22Rv1 (cell line): ENCODE results near the gene MRPL49.
"Not testable (repeated sequence)": the region's sequence is repeated elsewhere in the genome, so short reads cannot be mapped to it uniquely, and the experiment has no call there.

Experiments used
- H3K27ac ChIP-seq: fragments of 450-650 bp; 2 replicates; pipeline ENCODE4 v1.5.1; 2017
- ZFX ChIP-seq: fragments of 450-650 bp; IDR thresholded peaks from 2 replicates; pipeline ENCODE4 v1.6.1; 2017; ENCODE audit warnings: antibody characterized with exemption, borderline replicate concordance
- TF ChIP-seq, protein P1 (sequence below): fragments of 450-650 bp; IDR thresholded peaks from 2 replicates; pipeline ENCODE4 v1.5.1; 2017; ENCODE audit warnings: mild to moderate bottlenecking

Gene MRPL49

DNA sequence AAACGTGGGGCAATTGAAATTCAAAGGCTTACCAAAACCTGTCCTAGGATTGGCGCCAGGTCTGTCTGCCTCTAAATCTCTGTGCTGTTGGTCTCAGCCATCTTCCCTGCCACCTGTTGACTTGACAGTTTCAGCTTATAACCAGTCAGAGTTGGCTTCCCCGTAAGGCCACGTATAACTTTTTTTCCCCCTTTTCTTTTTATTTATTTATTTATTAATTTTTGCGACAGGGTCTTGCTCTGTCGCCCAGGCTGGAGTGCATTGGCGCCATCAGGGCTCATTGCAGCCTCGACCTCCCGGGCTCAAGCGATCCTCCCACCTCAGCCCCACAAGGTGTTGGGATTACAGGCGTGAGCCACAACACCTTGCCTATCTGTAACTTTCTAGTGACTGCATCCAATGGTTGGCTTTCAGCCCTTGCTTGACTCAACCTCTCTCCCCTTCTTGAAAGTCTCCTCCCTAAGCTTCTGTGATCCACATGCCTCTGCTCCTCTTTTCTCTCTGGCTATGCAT, 13.6 kb downstream of the MRPL49 start:
- peak overlapping the region; percentile 98 for H3K27ac ChIP-seq

DNA sequence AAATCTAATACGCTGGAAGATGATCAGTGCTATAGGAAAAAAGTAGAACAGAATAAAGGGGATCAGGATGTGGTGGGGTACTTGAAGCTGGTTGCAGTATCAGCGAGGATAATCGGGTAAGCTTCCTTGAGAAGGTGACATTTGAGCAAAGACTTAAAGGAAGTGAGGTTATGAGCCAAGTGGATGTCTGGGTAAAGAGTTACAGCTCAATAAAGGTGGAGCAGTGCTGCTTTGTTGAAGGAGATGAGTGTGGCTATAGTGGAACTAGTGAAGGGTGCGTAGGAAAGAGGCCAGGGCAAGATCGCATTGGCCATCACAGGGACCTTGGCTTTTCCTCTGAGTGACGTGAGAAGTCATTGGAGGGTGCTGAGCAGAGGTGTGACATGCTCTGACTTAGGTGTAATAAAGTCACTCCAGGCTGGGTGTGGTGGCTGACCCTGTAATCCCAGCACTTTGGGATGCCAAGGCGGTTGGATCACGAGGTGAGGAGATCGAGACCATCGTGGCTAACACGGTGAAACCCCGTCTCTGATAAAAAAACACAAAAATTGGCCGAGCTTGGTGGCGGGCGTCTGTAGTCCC, 14.5 kb downstream of the MRPL49 start:
- no peak overlapping the region for H3K27ac ChIP-seq
- TF ChIP-seq, protein P1, sequence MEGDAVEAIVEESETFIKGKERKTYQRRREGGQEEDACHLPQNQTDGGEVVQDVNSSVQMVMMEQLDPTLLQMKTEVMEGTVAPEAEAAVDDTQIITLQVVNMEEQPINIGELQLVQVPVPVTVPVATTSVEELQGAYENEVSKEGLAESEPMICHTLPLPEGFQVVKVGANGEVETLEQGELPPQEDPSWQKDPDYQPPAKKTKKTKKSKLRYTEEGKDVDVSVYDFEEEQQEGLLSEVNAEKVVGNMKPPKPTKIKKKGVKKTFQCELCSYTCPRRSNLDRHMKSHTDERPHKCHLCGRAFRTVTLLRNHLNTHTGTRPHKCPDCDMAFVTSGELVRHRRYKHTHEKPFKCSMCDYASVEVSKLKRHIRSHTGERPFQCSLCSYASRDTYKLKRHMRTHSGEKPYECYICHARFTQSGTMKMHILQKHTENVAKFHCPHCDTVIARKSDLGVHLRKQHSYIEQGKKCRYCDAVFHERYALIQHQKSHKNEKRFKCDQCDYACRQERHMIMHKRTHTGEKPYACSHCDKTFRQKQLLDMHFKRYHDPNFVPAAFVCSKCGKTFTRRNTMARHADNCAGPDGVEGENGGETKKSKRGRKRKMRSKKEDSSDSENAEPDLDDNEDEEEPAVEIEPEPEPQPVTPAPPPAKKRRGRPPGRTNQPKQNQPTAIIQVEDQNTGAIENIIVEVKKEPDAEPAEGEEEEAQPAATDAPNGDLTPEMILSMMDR, result no peak
- TF ChIP-seq ZFX, result no peak

More for the DNA sequence above, 13.6 kb downstream of the MRPL49 start:
- TF ChIP-seq ZFX, result no peak
- TF ChIP-seq, protein P1, result no peak

GRCh38 chr11:65141896-65142494, 19.9 kb downstream of the MRPL49 start:
- no peak overlapping the region for H3K27ac ChIP-seq
- TF ChIP-seq ZFX, result no peak
- TF ChIP-seq, protein P1, result no peak

DNA sequence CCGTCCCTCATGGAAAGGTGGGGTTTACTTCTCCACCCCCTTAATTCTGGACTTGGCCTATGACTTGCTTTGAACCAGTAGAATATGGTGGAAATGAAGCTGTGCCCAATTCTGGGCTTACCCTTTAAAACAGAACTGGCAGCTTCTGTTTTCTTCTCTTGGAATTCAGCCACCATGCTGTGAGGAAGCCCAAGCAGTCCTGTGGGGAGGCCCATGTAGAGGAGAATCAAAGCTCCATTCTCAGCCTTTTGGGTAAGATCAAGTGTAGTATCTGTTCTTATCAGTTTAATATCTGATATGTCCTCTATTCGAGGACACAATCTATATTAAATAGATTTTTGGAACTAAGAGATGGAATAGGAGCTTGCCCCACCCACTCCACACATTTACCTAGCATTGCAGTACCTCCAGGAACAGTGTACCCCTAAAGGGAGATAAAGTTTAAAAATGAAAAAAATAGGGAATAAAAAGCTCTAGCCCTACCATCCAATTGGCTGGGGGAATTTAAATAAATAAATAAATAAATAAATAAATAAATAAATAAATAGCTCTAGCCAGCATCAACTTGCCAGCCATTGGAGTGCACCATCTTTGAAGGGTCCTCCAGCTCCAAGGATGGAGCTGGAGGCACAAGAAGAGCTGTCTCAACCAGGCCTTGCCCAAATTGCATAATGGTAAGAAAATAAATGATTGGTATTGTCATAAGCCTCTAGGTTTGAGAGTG, 25.4 kb downstream of the MRPL49 start:
- H3K27ac ChIP-seq, result no peak overlapping the region
- TF ChIP-seq, protein P1, result no peak
- no peak for TF ChIP-seq ZFX

DNA sequence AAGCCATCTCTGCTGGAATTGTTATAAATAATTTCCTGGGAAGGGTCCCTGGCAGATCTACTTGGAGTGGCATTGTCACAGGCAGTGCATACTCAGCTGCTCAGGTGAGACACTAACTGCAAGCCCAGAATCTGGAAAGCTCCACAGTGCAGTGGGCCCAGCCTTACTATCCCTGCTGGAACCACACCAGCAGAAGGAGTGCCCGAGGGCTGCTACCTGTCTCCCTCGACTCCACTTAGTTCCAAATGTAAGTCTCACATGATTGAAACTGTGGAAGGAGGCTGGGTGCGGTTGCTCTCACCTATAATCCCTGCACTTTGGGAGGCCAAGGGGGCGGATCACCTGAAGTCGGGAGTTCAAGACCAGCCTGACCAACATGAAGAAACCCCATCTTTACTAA, 26.5 kb downstream of the MRPL49 start:
- TF ChIP-seq ZFX, result no peak
- TF ChIP-seq, protein P1, result no peak
- no peak overlapping the region for H3K27ac ChIP-seq

- not testable (repeated sequence) for H3K27ac ChIP-seq
Measured at GRCh38 chr11:65150131-65150508, 28.0 kb downstream of the MRPL49 start.

- TF ChIP-seq, protein P1, result no peak
- TF ChIP-seq ZFX, result no peak
- H3K27ac ChIP-seq, result no peak overlapping the region
Measured at GRCh38 chr11:65150509-65151299, 28.6 kb downstream of the MRPL49 start.
